ENCODE data around the gene CLEC4G. TPM values are rescaled to one million over a fixed set of nuclear protein-coding genes. Genes with fewer than 3 reads are reported as not detected.

CLEC4G gene
- polyA plus RNA-seq, 1 donor from 2014 or later = not detected

GRCh38 chr19:7687177-7687576 is 44.7 kb downstream of the CLEC4G start:
- no peaks in the 10 kb centered on the region for H3K79me2 ChIP-seq (replicated peaks; ENCODE audit: insufficient read depth, low read length)
- no peak overlapping the region for H3K4me2 ChIP-seq (ENCODE audit: low read length)
- no peak overlapping the region for H3K9ac ChIP-seq (ENCODE audit: low read length)
- no peaks in the 10 kb centered on the region for H3K36me3 ChIP-seq (ENCODE audit: insufficient read depth, low read length)
- H3K27me3 ChIP-seq (ENCODE audit: insufficient read depth, low read depth, low read length) = no peaks in the 10 kb centered on the region
- H3K9me3 ChIP-seq (ENCODE audit: low read length) = no peaks in the 10 kb centered on the region
- H2AFZ ChIP-seq (ENCODE audit: low read depth, low read length) = no peak overlapping the region
- H3K9me2 ChIP-seq (ENCODE audit: insufficient read depth, low read length) = no peaks in the 10 kb centered on the region
- TF ChIP-seq EP300 (conservative IDR thresholded peaks at IDR 0.05; ENCODE audit: poor library complexity, severe bottlenecking) (no peak), MXI1 (conservative IDR thresholded peaks at IDR 0.05; ENCODE audit: poor library complexity, severe bottlenecking) (no peak), SMC3 (conservative IDR thresholded peaks at IDR 0.05; ENCODE audit: poor library complexity) (no peak), CTCF (IDR thresholded peaks at IDR 0.05; ENCODE audit: poor library complexity, severe bottlenecking) (no peak), TAF1 (IDR thresholded peaks at IDR 0.05; ENCODE audit: low read depth) (no peak), RAD21 (conservative IDR thresholded peaks at IDR 0.05) (no peak), POLR2AphosphoS5 (IDR thresholded peaks at IDR 0.05) (no peak), REST (IDR thresholded peaks at IDR 0.05; ENCODE audit: borderline replicate concordance) (no peak), EZH2 (IDR thresholded peaks at IDR 0.05; ENCODE audit: borderline replicate concordance, insufficient read depth, low read length, poor library complexity, severe bottlenecking) (no peak)
- H3K27ac ChIP-seq (ENCODE audit: low read length) = no peak overlapping the region
- no peaks in the 10 kb centered on the region for H3F3A ChIP-seq (ENCODE audit: insufficient read depth, low read length, poor library complexity, severe bottlenecking)
- H3K4me3 ChIP-seq (ENCODE audit: low read length) = no peak overlapping the region
- H4K20me1 ChIP-seq (ENCODE audit: insufficient read depth) = no peaks in the 10 kb centered on the region

GRCh38 chr19:7685546-7686445 is 46.1 kb downstream of the CLEC4G start:
- Histone ChIP-seq H3F3A (ENCODE audit: insufficient read depth, low read length, poor library complexity, severe bottlenecking) (no peaks in the 10 kb centered on the region), H3K4me2 (ENCODE audit: low read length) (no peak overlapping the region), H3K9me2 (ENCODE audit: insufficient read depth, low read length) (no peaks in the 10 kb centered on the region), H3K4me3 (ENCODE audit: low read length) (no peak overlapping the region), H3K27ac (ENCODE audit: low read length) (no peak overlapping the region), H3K27me3 (ENCODE audit: insufficient read depth, low read depth, low read length) (no peaks in the 10 kb centered on the region), H3K9me3 (ENCODE audit: low read length) (no peaks in the 10 kb centered on the region), H3K9ac (ENCODE audit: low read length) (no peak overlapping the region), H3K36me3 (ENCODE audit: insufficient read depth, low read length) (no peaks in the 10 kb centered on the region), H4K20me1 (ENCODE audit: insufficient read depth) (no peaks in the 10 kb centered on the region), H3K79me2 (replicated peaks; ENCODE audit: insufficient read depth, low read length) (peaks cover 8% of the 10 kb centered on the region), H2AFZ (ENCODE audit: low read depth, low read length) (no peak overlapping the region)
- no peak for TF ChIP-seq REST (IDR thresholded peaks at IDR 0.05; ENCODE audit: borderline replicate concordance)
- no peak for TF ChIP-seq EP300 (conservative IDR thresholded peaks at IDR 0.05; ENCODE audit: poor library complexity, severe bottlenecking)
- no peak for TF ChIP-seq MXI1 (conservative IDR thresholded peaks at IDR 0.05; ENCODE audit: poor library complexity, severe bottlenecking)
- no peak for TF ChIP-seq RAD21 (conservative IDR thresholded peaks at IDR 0.05)

Data from neural cell (in vitro differentiated cells).